ENCODE results near the gene GMCL2.

The GMCL2 gene

DNA sequence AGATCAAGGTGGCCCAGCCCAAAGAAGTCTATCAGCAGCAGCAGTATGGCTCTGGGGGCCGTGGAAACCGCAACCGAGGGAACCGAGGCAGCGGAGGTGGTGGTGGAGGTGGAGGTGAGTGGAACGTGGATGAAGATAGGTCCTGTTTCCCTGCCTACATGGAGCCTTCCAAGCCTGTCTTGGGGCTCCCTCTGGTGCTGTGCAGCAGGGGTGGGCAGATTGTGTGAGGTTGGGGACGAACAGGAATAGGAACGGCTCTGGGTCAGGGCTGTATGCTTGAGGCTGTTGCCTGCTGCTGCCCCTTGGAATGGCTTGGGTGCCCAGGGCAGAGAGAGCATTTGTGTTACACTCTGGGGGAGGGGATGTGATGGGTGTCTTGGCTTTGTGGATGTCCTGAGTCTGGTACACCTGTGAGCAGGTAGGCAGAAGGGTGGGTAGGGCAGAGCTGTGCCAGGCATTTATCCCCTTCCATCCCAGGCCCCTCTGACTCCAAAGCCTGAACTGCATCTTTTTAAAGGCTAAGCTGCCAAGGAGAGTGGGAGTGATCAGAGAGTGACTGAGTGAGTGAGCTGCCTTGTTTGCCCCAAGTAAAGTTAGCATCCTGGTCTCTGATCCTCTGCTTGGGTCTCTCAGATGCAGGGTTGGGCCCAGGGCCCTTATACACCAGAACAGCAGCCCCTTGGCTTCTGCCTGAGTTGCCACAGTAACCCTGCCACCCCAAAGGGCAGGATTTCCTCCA, 22.3 kb upstream of the GMCL2 start:
- H3K27me3 ChIP-seq (ENCODE audit: low read length): no peaks in the 10 kb centered on the region
- no peak overlapping the region for H2AFZ ChIP-seq (ENCODE audit: low read depth, low read length, severe bottlenecking)
- no peak for TF ChIP-seq CTCF (IDR thresholded peaks at IDR 0.05; ENCODE audit: insufficient read depth, low read length, poor library complexity, severe bottlenecking)
- no peak for TF ChIP-seq EZH2phosphoT487 (conservative IDR thresholded peaks at IDR 0.05; ENCODE audit: low read length)
- H3K4me3 ChIP-seq (ENCODE audit: insufficient read depth, low read length, poor library complexity, severe bottlenecking): no peak overlapping the region
- no peak overlapping the region for H3K4me2 ChIP-seq (ENCODE audit: low read depth, low read length, poor library complexity, severe bottlenecking)
- H3K9me2 ChIP-seq (replicated peaks; ENCODE audit: insufficient read depth, low read length): no peaks in the 10 kb centered on the region
- H3K9me3 ChIP-seq (ENCODE audit: insufficient read depth, low read length): no peaks in the 10 kb centered on the region
- H3F3A ChIP-seq (ENCODE audit: insufficient read depth): peaks cover 86% of the 10 kb centered on the region
- peaks cover 40% of the 10 kb centered on the region for H4K20me1 ChIP-seq (ENCODE audit: low read depth, low read length)
- peaks cover 40% of the 10 kb centered on the region for H3K79me2 ChIP-seq (ENCODE audit: insufficient read depth, low read length)
- no peak overlapping the region for H3K27ac ChIP-seq (ENCODE audit: low read depth, low read length)
- H3K36me3 ChIP-seq (ENCODE audit: low read length): peaks cover 50% of the 10 kb centered on the region
- no peak overlapping the region for H3K9ac ChIP-seq (ENCODE audit: low read length)

DNA sequence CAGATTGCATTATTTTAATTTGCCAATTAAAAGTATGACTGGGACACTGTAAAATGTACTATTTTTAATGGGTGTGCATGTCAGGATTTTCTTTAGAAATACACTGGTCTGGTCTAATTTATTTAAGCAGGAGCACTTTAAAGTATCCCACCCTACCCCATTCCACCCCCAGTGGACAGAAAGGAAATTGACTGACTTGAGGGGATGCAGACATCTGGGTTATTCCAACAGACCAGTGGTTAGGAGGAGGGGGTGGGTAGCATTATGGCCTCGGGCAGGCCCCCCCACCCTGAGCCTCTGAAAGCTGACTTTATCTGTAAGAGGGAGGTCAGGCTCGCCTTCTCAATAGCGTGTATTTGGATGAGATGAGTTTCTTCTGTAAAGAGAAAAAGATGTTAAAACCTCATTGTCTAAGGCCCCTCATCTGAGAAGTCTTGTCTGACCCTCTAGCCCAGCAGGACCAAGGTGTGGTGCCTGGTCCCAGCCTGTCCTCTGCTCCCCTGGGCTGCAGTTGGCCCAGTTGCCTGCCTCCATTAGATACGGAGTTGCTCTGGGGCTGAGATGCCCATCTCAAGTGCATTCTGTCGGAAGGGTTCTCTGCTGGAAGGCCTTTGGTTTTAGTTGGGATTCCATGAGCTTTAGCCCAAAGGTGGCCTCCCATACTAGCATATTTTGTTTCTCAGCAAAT, 21.5 kb upstream of the GMCL2 start:
- TF ChIP-seq EZH2phosphoT487 (conservative IDR thresholded peaks at IDR 0.05; ENCODE audit: low read length) (no peak), CTCF (IDR thresholded peaks at IDR 0.05; ENCODE audit: insufficient read depth, low read length, poor library complexity, severe bottlenecking) (no peak)
- no peaks in the 10 kb centered on the region for H3K9me3 ChIP-seq (ENCODE audit: insufficient read depth, low read length)

DNA sequence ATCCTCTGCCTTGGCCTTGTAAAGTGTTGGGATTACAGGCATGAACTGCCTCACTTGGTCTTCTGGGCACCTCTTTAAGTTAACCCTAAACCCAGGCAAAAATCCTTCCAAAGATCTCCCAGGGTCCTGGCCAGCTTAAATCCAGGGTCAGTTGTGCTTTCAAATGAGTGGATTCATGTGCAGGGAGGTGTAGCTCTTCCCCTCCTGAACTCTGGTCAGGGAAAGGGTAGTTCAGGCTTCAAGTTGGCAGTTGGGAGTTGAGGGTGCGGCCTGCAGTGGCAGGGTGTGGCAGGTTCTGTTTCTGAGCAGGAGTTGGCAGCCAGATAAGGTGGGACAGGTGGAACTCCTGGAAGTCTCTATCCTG, 20.7 kb upstream of the GMCL2 start:
- H3K27ac ChIP-seq (ENCODE audit: low read depth, low read length): no peak overlapping the region
- H3K4me2 ChIP-seq (ENCODE audit: low read depth, low read length, poor library complexity, severe bottlenecking): no peak overlapping the region
- H3K9ac ChIP-seq (ENCODE audit: low read length): no peak overlapping the region
- no peaks in the 10 kb centered on the region for H3K9me2 ChIP-seq (replicated peaks; ENCODE audit: insufficient read depth, low read length)
- H3K9me3 ChIP-seq (ENCODE audit: insufficient read depth, low read length): no peaks in the 10 kb centered on the region
- TF ChIP-seq EZH2phosphoT487 (conservative IDR thresholded peaks at IDR 0.05; ENCODE audit: low read length): no peak
- no peak for TF ChIP-seq CTCF (IDR thresholded peaks at IDR 0.05; ENCODE audit: insufficient read depth, low read length, poor library complexity, severe bottlenecking)
- peaks cover 76% of the 10 kb centered on the region for H3F3A ChIP-seq (ENCODE audit: insufficient read depth)
- H3K36me3 ChIP-seq (ENCODE audit: low read length): peaks cover 50% of the 10 kb centered on the region
- peaks cover 48% of the 10 kb centered on the region for H3K79me2 ChIP-seq (ENCODE audit: insufficient read depth, low read length)
- no peaks in the 10 kb centered on the region for H3K27me3 ChIP-seq (ENCODE audit: low read length)
- peaks cover 40% of the 10 kb centered on the region for H4K20me1 ChIP-seq (ENCODE audit: low read depth, low read length)
- no peak overlapping the region for H2AFZ ChIP-seq (ENCODE audit: low read depth, low read length, severe bottlenecking)
- no peak overlapping the region for H3K4me3 ChIP-seq (ENCODE audit: insufficient read depth, low read length, poor library complexity, severe bottlenecking)

More for the DNA sequence above, 21.5 kb upstream of the GMCL2 start:
- H2AFZ ChIP-seq (ENCODE audit: low read depth, low read length, severe bottlenecking): no peak overlapping the region
- H3K79me2 ChIP-seq (ENCODE audit: insufficient read depth, low read length): peaks cover 46% of the 10 kb centered on the region
- H3K36me3 ChIP-seq (ENCODE audit: low read length): peaks cover 50% of the 10 kb centered on the region
- no peak overlapping the region for H3K9ac ChIP-seq (ENCODE audit: low read length)
- H3F3A ChIP-seq (ENCODE audit: insufficient read depth): peaks cover 84% of the 10 kb centered on the region
- H4K20me1 ChIP-seq (ENCODE audit: low read depth, low read length): peaks cover 40% of the 10 kb centered on the region
- H3K4me3 ChIP-seq (ENCODE audit: insufficient read depth, low read length, poor library complexity, severe bottlenecking): no peak overlapping the region
- no peak overlapping the region for H3K27ac ChIP-seq (ENCODE audit: low read depth, low read length)
- H3K9me2 ChIP-seq (replicated peaks; ENCODE audit: insufficient read depth, low read length): no peaks in the 10 kb centered on the region
- H3K27me3 ChIP-seq (ENCODE audit: low read length): no peaks in the 10 kb centered on the region
- no peak overlapping the region for H3K4me2 ChIP-seq (ENCODE audit: low read depth, low read length, poor library complexity, severe bottlenecking)
